Stomach (tissue), 4 donors: ENCODE measurements around the gene BNC2.

ENCODE experiments used
- POLR2AphosphoS5 ChIP-seq, 3 donors: sonication (generic); formaldehyde crosslinking; IDR thresholded peaks; one replicate each; pipeline ENCODE4 v1.6.1; 2016; ENCODE audit warnings: antibody characterized with exemption in 3 of 3
- TF ChIP-seq, protein P1 (sequence below), 7 experiments: fragments of 450-650 bp in 4 of 7; fragments of 200-600 bp in 3 of 7; sonication (generic) in 3 of 7; IDR thresholded peaks; one replicate each; pipeline ENCODE4 v1.5.1; 2016 to 2019; ENCODE audit warnings: antibody characterized with exemption in 7 of 7, control low read depth in 2 of 7, mild to moderate bottlenecking in 1 of 7

DNA sequence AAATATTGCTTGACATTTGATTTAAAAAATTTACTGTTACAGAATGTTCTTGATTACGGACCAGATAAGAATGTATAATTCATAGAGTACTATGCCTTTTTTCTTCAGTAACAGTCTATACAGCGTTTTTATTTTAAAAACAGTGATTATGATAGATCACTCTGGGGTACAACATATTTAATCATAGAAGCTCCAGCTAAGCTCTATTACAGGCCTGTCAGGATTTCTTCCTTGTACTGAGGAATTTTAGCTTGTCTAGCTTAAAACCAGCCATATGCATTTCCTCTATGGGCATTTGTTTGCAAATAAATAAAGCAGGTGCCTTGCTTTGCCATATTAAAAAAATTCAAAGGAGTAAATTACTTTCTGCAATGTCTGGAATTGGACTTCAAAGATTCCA lies 423.8 kb downstream of the BNC2 start:
- TF ChIP-seq POLR2AphosphoS5 (IDR thresholded peaks at IDR 0.05): no peak
- TF ChIP-seq, protein P1, sequence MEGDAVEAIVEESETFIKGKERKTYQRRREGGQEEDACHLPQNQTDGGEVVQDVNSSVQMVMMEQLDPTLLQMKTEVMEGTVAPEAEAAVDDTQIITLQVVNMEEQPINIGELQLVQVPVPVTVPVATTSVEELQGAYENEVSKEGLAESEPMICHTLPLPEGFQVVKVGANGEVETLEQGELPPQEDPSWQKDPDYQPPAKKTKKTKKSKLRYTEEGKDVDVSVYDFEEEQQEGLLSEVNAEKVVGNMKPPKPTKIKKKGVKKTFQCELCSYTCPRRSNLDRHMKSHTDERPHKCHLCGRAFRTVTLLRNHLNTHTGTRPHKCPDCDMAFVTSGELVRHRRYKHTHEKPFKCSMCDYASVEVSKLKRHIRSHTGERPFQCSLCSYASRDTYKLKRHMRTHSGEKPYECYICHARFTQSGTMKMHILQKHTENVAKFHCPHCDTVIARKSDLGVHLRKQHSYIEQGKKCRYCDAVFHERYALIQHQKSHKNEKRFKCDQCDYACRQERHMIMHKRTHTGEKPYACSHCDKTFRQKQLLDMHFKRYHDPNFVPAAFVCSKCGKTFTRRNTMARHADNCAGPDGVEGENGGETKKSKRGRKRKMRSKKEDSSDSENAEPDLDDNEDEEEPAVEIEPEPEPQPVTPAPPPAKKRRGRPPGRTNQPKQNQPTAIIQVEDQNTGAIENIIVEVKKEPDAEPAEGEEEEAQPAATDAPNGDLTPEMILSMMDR (IDR thresholded peaks at IDR 0.05): no peak
